HCT116 (cell line): ENCODE results near the gene HLA-DPA1. TPM values are rescaled to one million over a fixed set of nuclear protein-coding genes. Genes with fewer than 3 reads are reported as not detected.

ENCODE experiments used
- ATAC-seq: fragments of 200-7000 bp; cut with Tn5 transposase; 2 replicates; pipeline ENCODE4 v1.9.1; 2020; ENCODE audit warnings: mild to moderate bottlenecking, moderate library complexity
- BruUV-seq: library from RNA; stranded (reverse); fragments of 400-500 nt; replicated peaks from 2 replicates; lab custom pipeline; 2021; lab: Mats Ljungman, UMichigan
- CTCF ChIA-PET: fragments of 300-600 bp; sonication (Branson Sonifier 250); formaldehyde crosslinking; loops from one replicate; lab custom pipeline; 2021; ENCODE audit warnings: antibody characterized with exemption; lab: Charles Lee
- POLR2A ChIA-PET: fragments of 300-600, 350-600 bp; sonication (Branson Sonifier 250); formaldehyde crosslinking; loops from one replicate; lab custom pipeline; 2021; ENCODE audit warnings: antibody characterized with exemption; lab: Charles Lee
- RAD21 ChIA-PET, 2 experiments: fragments of 300-600 bp; sonication (Branson Sonifier 250); formaldehyde crosslinking; loops; one replicate each; lab custom pipeline; 2023; ENCODE audit warnings: low total read pairs in 2 of 2; ENCODE audit not compliant: uncharacterized antibody in 2 of 2, unreplicated experiment in 2 of 2, low non-redundant PET in 1 of 2; lab: Charles Lee
- DNase-seq: peaks from one replicate; pipeline ENCODE4 v3.0.0-alpha.2; 2010; ENCODE audit warnings: low read depth, low spot score
- H2AFZ ChIP-seq: fragments of 200-600 bp; shearing (Covaris generic), sonication (generic); 2 replicates; pipeline ENCODE4 v1.6.1; 2017; ENCODE audit warnings: low read depth, mixed run types, mixed read lengths, antibody characterized with exemption, low read length; ENCODE audit not compliant: poor library complexity, severe bottlenecking
- H3K27ac ChIP-seq: 2 replicates; pipeline ENCODE4 v1.5.1; 2012; ENCODE audit warnings: low read depth, low read length
- H3K27me3 ChIP-seq: fragments of 200-600 bp; sonication (generic); 2 replicates; pipeline ENCODE4 v1.6.1; 2016; ENCODE audit warnings: mixed run types, low read length, mixed read lengths; ENCODE audit not compliant: insufficient read depth
- H3K36me3 ChIP-seq, 2 experiments: fragments of 200-500 bp in 1 of 2; fragments of 200-600 bp in 1 of 2; sonication (Bioruptor generic) in 1 of 2; sonication (generic) in 1 of 2; 2 replicates each; pipeline versions ENCODE4 v1.5.1 to v1.6.1; 2014 to 2016; ENCODE audit warnings: low read length in 2 of 2, inconsistent platforms in 1 of 2, mixed read lengths in 1 of 2, mixed run types in 1 of 2; ENCODE audit not compliant: insufficient read depth in 2 of 2, control insufficient read depth in 1 of 2
- H3K4me1 ChIP-seq, 2 experiments: fragments of 200-600 bp in 1 of 2; sonication (generic) in 1 of 2; 2 replicates each; pipeline versions ENCODE4 v1.5.1 to v1.6.1; 2012 to 2017; ENCODE audit warnings: low read length in 2 of 2, inconsistent platforms in 1 of 2, mild to moderate bottlenecking in 1 of 2, mixed read lengths in 1 of 2, mixed run types in 1 of 2, moderate library complexity in 1 of 2; ENCODE audit not compliant: insufficient read depth in 2 of 2, control insufficient read depth in 1 of 2
- H3K4me2 ChIP-seq: fragments of 200-600 bp; sonication (generic); 2 replicates; pipeline ENCODE4 v1.6.1; 2017; ENCODE audit warnings: mixed run types, low read length, mixed read lengths
- H3K4me3 ChIP-seq, 2 experiments: fragments of 200-600 bp in 1 of 2; sonication (generic) in 1 of 2; replicated peaks in 1 of 2; 2 replicates each; pipeline ENCODE4 v1.5.1; 2011 to 2016; ENCODE audit warnings: low read length in 2 of 2, control low read depth in 1 of 2, low read depth in 1 of 2, mild to moderate bottlenecking in 1 of 2, mixed read lengths in 1 of 2, mixed run types in 1 of 2
- H3K79me2 ChIP-seq: fragments of 200-600 bp; sonication (generic); 2 replicates; pipeline ENCODE4 v1.6.1; 2017; ENCODE audit warnings: mild to moderate bottlenecking, mixed run types, low read length, moderate library complexity, mixed read lengths; ENCODE audit not compliant: insufficient read depth
- H3K9ac ChIP-seq: fragments of 200-600 bp; sonication (generic); 2 replicates; pipeline ENCODE4 v1.6.1; 2016; ENCODE audit warnings: low read length, mixed read lengths
- H3K9me2 ChIP-seq: fragments of 200-600 bp; sonication (generic), shearing (Covaris generic); 2 replicates; pipeline ENCODE4 v1.6.1; 2017; ENCODE audit warnings: mixed run types, mild to moderate bottlenecking, moderate library complexity; ENCODE audit not compliant: insufficient read depth
- H3K9me3 ChIP-seq, 2 experiments: fragments of 200-500 bp in 1 of 2; fragments of 200-600 bp in 1 of 2; sonication (Bioruptor generic) in 1 of 2; sonication (generic) in 1 of 2; 2 replicates each; pipeline ENCODE4 v1.6.1; 2014 to 2017; ENCODE audit warnings: low read length in 2 of 2, mixed read lengths in 2 of 2, inconsistent platforms in 1 of 2, low read depth in 1 of 2, mild to moderate bottlenecking in 1 of 2, mixed run types in 1 of 2, moderate library complexity in 1 of 2; ENCODE audit not compliant: control insufficient read depth in 1 of 2, insufficient read depth in 1 of 2
- H4K20me1 ChIP-seq: fragments of 200-600 bp; sonication (generic), shearing (Covaris generic); 2 replicates; pipeline ENCODE4 v1.6.1; 2017; ENCODE audit warnings: mixed run types, mild to moderate bottlenecking, moderate library complexity; ENCODE audit not compliant: insufficient read depth
- ATF3 ChIP-seq: IDR thresholded peaks from 2 replicates; pipeline ENCODE4 v1.6.1; 2012
- CEBPB ChIP-seq: IDR thresholded peaks from 2 replicates; pipeline ENCODE4 v1.6.1; 2012; ENCODE audit warnings: low read depth
- EGR1 ChIP-seq: IDR thresholded peaks from 2 replicates; pipeline ENCODE4 v1.6.1; 2012; ENCODE audit warnings: low read depth
- ELF1 ChIP-seq: IDR thresholded peaks from 2 replicates; pipeline ENCODE4 v1.6.1; 2012; ENCODE audit warnings: low read depth, borderline replicate concordance
- EZH2 ChIP-seq: fragments of 200-600 bp; sonication (generic); IDR thresholded peaks from 2 replicates; pipeline ENCODE4 v1.6.1; 2017; ENCODE audit warnings: antibody characterized with exemption, mixed run types
- EZH2phosphoT487 ChIP-seq: fragments of 200-600 bp; IDR thresholded peaks from 2 replicates; pipeline ENCODE4 v1.6.1; 2018; ENCODE audit warnings: antibody characterized with exemption, borderline replicate concordance
- JUND ChIP-seq: IDR thresholded peaks from 2 replicates; pipeline ENCODE4 v1.6.1; 2012
- POLR2A ChIP-seq: IDR thresholded peaks from 2 replicates; pipeline ENCODE4 v1.7.0; 2011; ENCODE audit warnings: borderline replicate concordance; ENCODE audit not compliant: insufficient read depth, insufficient read length; ENCODE audit errors: extremely low read depth
- SIN3A ChIP-seq: IDR thresholded peaks from 2 replicates; pipeline ENCODE4 v1.6.1; 2012; ENCODE audit warnings: low read depth
- YY1 ChIP-seq: IDR thresholded peaks from 2 replicates; pipeline ENCODE4 v1.6.1; 2011; ENCODE audit warnings: low read length, low read depth, moderate library complexity, mild to moderate bottlenecking; ENCODE audit not compliant: insufficient replicate concordance; ENCODE audit errors: extremely low read depth
- ZBTB33 ChIP-seq: IDR thresholded peaks from 2 replicates; pipeline ENCODE4 v1.6.1; 2011; ENCODE audit warnings: mild to moderate bottlenecking, low read length, moderate library complexity; ENCODE audit not compliant: insufficient replicate concordance; ENCODE audit errors: extremely low read depth
- ZFX ChIP-seq: fragments of 450-650 bp; IDR thresholded peaks from 2 replicates; pipeline ENCODE4 v1.6.1; 2017
- intact Hi-C: fragments of 100-400 bp; cut with micrococcal nuclease; formaldehyde crosslinking; loops from 2 replicates; pipeline ENCODE4 v1.10.0; 2022
- total RNA-seq: library from RNA; stranded (reverse); gene quantifications from one replicate; pipeline ENCODE4 v1.2.1, GENCODE V29; 2021; ENCODE audit not compliant: unreplicated experiment

HLA-DPA1 gene
- total RNA-seq, 1 experiment from 2014 or later: 0.89 TPM

- Histone ChIP-seq H3K9me3 (no peaks in the 10 kb centered on the region), H3K9ac (no peak overlapping the region), H3K79me2 (no peaks in the 10 kb centered on the region), H2AFZ (no peak overlapping the region), H3K9me2 (no peaks in the 10 kb centered on the region), H3K4me3 (no peak overlapping the region), H3K27me3 (peaks cover 6% of the 10 kb centered on the region; the same call in 1 of the 2 replicates), H3K27ac (no peak overlapping the region), H3K4me2 (no peak overlapping the region), H3K4me1 (no peaks in the 10 kb centered on the region), H4K20me1 (no peaks in the 10 kb centered on the region), H3K36me3 (no peaks in the 10 kb centered on the region)
- ATAC-seq (no peak), DNase-seq (no peak)
- no TSS peak for BruUV-seq
- ChIA-PET RAD21 (no interaction called here), CTCF (no interaction called here), POLR2A (no interaction called here)
- TF ChIP-seq JUND (no peak), EZH2 (no peak), ZFX (no peak), EZH2phosphoT487 (no peak)
- intact Hi-C loops: no loop called here
Observed at GRCh38 chr6:33057222-33058150, 16.0 kb downstream of the HLA-DPA1 start.

- no peaks in the 10 kb centered on the region for H3K9me2 ChIP-seq
- H3K27ac ChIP-seq: no peak overlapping the region
- H4K20me1 ChIP-seq: no peaks in the 10 kb centered on the region
- no peak overlapping the region for H3K9ac ChIP-seq
- ATAC-seq (no peak), DNase-seq (no peak)
- CTCF ChIA-PET: no interaction called here
- TF ChIP-seq ZFX (no peak), CEBPB (no peak), ELF1 (no peak), SIN3A (no peak), ZBTB33 (no peak), YY1 (no peak), ATF3 (no peak), POLR2A (no peak), EGR1 (no peak), EZH2phosphoT487 (no peak)
- no peak overlapping the region for H3K4me2 ChIP-seq
- H3K79me2 ChIP-seq: no peaks in the 10 kb centered on the region
- no TSS peak for BruUV-seq
- RAD21 ChIA-PET: no interaction called here
- peaks cover 6% of the 10 kb centered on the region; the same call in 1 of the 2 replicates for H3K27me3 ChIP-seq
- H3K4me1 ChIP-seq: no peaks in the 10 kb centered on the region
- H2AFZ ChIP-seq: no peak overlapping the region
- no peaks in the 10 kb centered on the region for H3K36me3 ChIP-seq
- POLR2A ChIA-PET: no interaction called here
- no peaks in the 10 kb centered on the region for H3K9me3 ChIP-seq
- no peak overlapping the region for H3K4me3 ChIP-seq
- intact Hi-C loops: no loop called here
Observed at GRCh38 chr6:33053230-33053629, 20.2 kb downstream of the HLA-DPA1 start.
